ENCODE data around the gene PTGES.

DNA sequence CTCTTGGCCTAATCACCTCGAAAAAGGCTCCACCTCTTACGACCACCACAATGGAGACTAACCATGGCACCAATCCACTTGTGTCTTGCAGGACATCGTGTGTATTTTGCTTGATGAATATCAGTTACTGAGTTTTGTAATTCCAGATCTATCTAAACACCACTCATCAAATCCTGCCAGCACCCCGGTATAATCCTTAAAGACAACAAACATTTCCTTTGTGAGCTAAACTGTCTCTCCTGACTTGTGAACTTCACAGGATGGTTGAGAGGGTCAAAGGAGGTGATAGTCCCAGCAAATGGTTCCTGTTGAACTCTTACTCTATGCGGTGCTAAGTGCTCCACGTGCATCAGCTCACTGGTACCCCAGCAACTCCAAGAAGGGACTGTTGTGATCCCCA, 46.1 kb upstream of the PTGES start:
- no peak for TF ChIP-seq EZH2 (IDR thresholded peaks at IDR 0.05)
- no peak for TF ChIP-seq CTCF (IDR thresholded peaks at IDR 0.05 in 2 of 3, conservative IDR thresholded peaks at IDR 0.05 in 1 of 3; ENCODE audit: borderline replicate concordance in 1 of 3, insufficient read depth in 1 of 3, low read depth in 2 of 3, low read length in 2 of 3)
- no peak for TF ChIP-seq SIN3A (IDR thresholded peaks at IDR 0.05; ENCODE audit: low read depth)
- TF ChIP-seq POLR2A (IDR thresholded peaks at IDR 0.05; ENCODE audit: borderline replicate concordance, extremely low read depth, insufficient read depth, insufficient read length): no peak
- no peak for TF ChIP-seq ZBTB33 (IDR thresholded peaks at IDR 0.05; ENCODE audit: extremely low read depth, insufficient replicate concordance, low read length)
- no peak for TF ChIP-seq POLR2AphosphoS5 (IDR thresholded peaks at IDR 0.05; ENCODE audit: low read depth, low read length)
- TF ChIP-seq, protein P1, sequence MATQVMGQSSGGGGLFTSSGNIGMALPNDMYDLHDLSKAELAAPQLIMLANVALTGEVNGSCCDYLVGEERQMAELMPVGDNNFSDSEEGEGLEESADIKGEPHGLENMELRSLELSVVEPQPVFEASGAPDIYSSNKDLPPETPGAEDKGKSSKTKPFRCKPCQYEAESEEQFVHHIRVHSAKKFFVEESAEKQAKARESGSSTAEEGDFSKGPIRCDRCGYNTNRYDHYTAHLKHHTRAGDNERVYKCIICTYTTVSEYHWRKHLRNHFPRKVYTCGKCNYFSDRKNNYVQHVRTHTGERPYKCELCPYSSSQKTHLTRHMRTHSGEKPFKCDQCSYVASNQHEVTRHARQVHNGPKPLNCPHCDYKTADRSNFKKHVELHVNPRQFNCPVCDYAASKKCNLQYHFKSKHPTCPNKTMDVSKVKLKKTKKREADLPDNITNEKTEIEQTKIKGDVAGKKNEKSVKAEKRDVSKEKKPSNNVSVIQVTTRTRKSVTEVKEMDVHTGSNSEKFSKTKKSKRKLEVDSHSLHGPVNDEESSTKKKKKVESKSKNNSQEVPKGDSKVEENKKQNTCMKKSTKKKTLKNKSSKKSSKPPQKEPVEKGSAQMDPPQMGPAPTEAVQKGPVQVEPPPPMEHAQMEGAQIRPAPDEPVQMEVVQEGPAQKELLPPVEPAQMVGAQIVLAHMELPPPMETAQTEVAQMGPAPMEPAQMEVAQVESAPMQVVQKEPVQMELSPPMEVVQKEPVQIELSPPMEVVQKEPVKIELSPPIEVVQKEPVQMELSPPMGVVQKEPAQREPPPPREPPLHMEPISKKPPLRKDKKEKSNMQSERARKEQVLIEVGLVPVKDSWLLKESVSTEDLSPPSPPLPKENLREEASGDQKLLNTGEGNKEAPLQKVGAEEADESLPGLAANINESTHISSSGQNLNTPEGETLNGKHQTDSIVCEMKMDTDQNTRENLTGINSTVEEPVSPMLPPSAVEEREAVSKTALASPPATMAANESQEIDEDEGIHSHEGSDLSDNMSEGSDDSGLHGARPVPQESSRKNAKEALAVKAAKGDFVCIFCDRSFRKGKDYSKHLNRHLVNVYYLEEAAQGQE (IDR thresholded peaks at IDR 0.05; ENCODE audit: low read depth): no peak
- TF ChIP-seq CEBPB (IDR thresholded peaks at IDR 0.05; ENCODE audit: low read depth): no peak
- TF ChIP-seq YY1 (IDR thresholded peaks at IDR 0.05; ENCODE audit: extremely low read depth, insufficient replicate concordance, low read depth, low read length): no peak
- TF ChIP-seq ELF1 (IDR thresholded peaks at IDR 0.05; ENCODE audit: borderline replicate concordance, low read depth): no peak
- no peak for TF ChIP-seq CBX3 (IDR thresholded peaks at IDR 0.05; ENCODE audit: low read depth)
- TF ChIP-seq EZH2phosphoT487 (IDR thresholded peaks at IDR 0.05; ENCODE audit: borderline replicate concordance): no peak
- TF ChIP-seq, protein P2, sequence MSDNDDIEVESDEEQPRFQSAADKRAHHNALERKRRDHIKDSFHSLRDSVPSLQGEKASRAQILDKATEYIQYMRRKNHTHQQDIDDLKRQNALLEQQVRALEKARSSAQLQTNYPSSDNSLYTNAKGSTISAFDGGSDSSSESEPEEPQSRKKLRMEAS (IDR thresholded peaks at IDR 0.05): no peak
- no peak for TF ChIP-seq JUND (IDR thresholded peaks at IDR 0.05)

All from HCT116 (cell line).